DOHH2 (cell line): ENCODE measurements around the gene NDFIP2.

ENCODE experiments used
- H3F3A ChIP-seq: fragments of 200-600 bp; sonication (generic), shearing (Covaris generic); 2 replicates; pipeline ENCODE4 v1.6.0; 2016; ENCODE audit warnings: antibody characterized with exemption, mild to moderate bottlenecking; ENCODE audit not compliant: control insufficient read depth, insufficient read depth
- H3K27ac ChIP-seq: fragments of 200-600 bp; sonication (generic); 2 replicates; pipeline ENCODE4 v1.5.1; 2014; ENCODE audit warnings: low read depth, mild to moderate bottlenecking, low read length, moderate library complexity
- H3K27me3 ChIP-seq: fragments of 200-600 bp; sonication (generic); 2 replicates; pipeline ENCODE4 v1.6.1; 2014; ENCODE audit warnings: mild to moderate bottlenecking, low read length, mixed read lengths; ENCODE audit not compliant: control insufficient read depth
- H3K36me3 ChIP-seq: fragments of 200-600 bp; sonication (generic); 2 replicates; pipeline ENCODE4 v1.6.1; 2014; ENCODE audit warnings: mild to moderate bottlenecking, low read length, moderate library complexity, mixed read lengths; ENCODE audit not compliant: control insufficient read depth
- H3K4me1 ChIP-seq: fragments of 200-600 bp; sonication (generic); 2 replicates; pipeline ENCODE4 v1.6.1; 2014; ENCODE audit warnings: mild to moderate bottlenecking, low read length, mixed read lengths; ENCODE audit not compliant: control insufficient read depth
- H3K4me2 ChIP-seq: fragments of 200-600 bp; sonication (generic); 2 replicates; pipeline ENCODE4 v1.6.0; 2014; ENCODE audit warnings: mild to moderate bottlenecking, low read length, moderate library complexity
- H3K4me3 ChIP-seq: fragments of 200-600 bp; sonication (generic); 2 replicates; pipeline ENCODE4 v1.5.1; 2014; ENCODE audit warnings: mild to moderate bottlenecking, low read length, mixed read lengths
- H3K79me2 ChIP-seq: fragments of 200-600 bp; sonication (generic); 2 replicates; pipeline ENCODE4 v1.6.1; 2014; ENCODE audit warnings: mild to moderate bottlenecking, low read length, mixed read lengths; ENCODE audit not compliant: control insufficient read depth
- H3K9me2 ChIP-seq: fragments of 200-600 bp; sonication (generic); replicated peaks from 2 replicates; pipeline ENCODE4 v1.6.1; 2014; ENCODE audit warnings: mild to moderate bottlenecking, low read length, mixed read lengths; ENCODE audit not compliant: control insufficient read depth
- H3K9me3 ChIP-seq: fragments of 200-600 bp; sonication (generic); 2 replicates; pipeline ENCODE4 v1.6.1; 2014; ENCODE audit warnings: antibody characterized with exemption, low read length, mixed read lengths; ENCODE audit not compliant: control insufficient read depth, insufficient read depth
- H4K20me1 ChIP-seq: fragments of 200-600 bp; sonication (generic); 2 replicates; pipeline ENCODE4 v1.6.0; 2014; ENCODE audit warnings: low read depth, mild to moderate bottlenecking, antibody characterized with exemption, low read length, moderate library complexity; ENCODE audit not compliant: control insufficient read depth, insufficient read depth
- CTCF ChIP-seq: fragments of 200-600 bp; sonication (generic); IDR thresholded peaks from one replicate; pipeline ENCODE4 v1.5.1; 2014; ENCODE audit warnings: antibody characterized with exemption, mild to moderate bottlenecking, low read depth, low read length; ENCODE audit not compliant: poor library complexity, severe bottlenecking
- EZH2phosphoT487 ChIP-seq: fragments of 200-600 bp; sonication (generic); IDR thresholded peaks from 2 replicates; pipeline ENCODE4 v1.6.1; 2017; ENCODE audit warnings: borderline replicate concordance, mild to moderate bottlenecking, antibody characterized with exemption, low read length, moderate library complexity, mixed read lengths

The NDFIP2 gene

GRCh38 chr13:79451500-79451962 is 29.4 kb upstream of the NDFIP2 start:
- Histone ChIP-seq H3K9me3 (peaks cover 4% of the 10 kb centered on the region; the same call in 1 of the 2 replicates), H3K4me3 (no peak overlapping the region), H3K4me2 (no peak overlapping the region), H3K79me2 (no peaks in the 10 kb centered on the region), H3K36me3 (no peaks in the 10 kb centered on the region), H3K9me2 (no peaks in the 10 kb centered on the region), H3K27ac (no peak overlapping the region), H3K27me3 (peaks cover 16% of the 10 kb centered on the region), H4K20me1 (no peaks in the 10 kb centered on the region), H3K4me1 (peaks cover 18% of the 10 kb centered on the region), H3F3A (no peaks in the 10 kb centered on the region; the same call in 1 of the 2 replicates)
- no peak for TF ChIP-seq CTCF
- TF ChIP-seq EZH2phosphoT487 = no peak

- TF ChIP-seq CTCF = no peak
- no peak for TF ChIP-seq EZH2phosphoT487
- peaks cover 18% of the 10 kb centered on the region for H3K4me1 ChIP-seq
- no peaks in the 10 kb centered on the region for H3K9me2 ChIP-seq
- no peaks in the 10 kb centered on the region; the same call in 1 of the 2 replicates for H3F3A ChIP-seq
- no peak overlapping the region for H3K4me3 ChIP-seq
- H3K27me3 ChIP-seq = peaks cover 22% of the 10 kb centered on the region
- no peaks in the 10 kb centered on the region for H4K20me1 ChIP-seq
- no peak overlapping the region for H3K27ac ChIP-seq
- no peaks in the 10 kb centered on the region for H3K36me3 ChIP-seq
- H3K79me2 ChIP-seq = no peaks in the 10 kb centered on the region
- H3K9me3 ChIP-seq = peaks cover 4% of the 10 kb centered on the region; the same call in 1 of the 2 replicates
- H3K4me2 ChIP-seq = no peak overlapping the region
Measured at GRCh38 chr13:79452239-79452913, 28.6 kb upstream of the NDFIP2 start.

GRCh38 chr13:79455331-79455730 is 25.6 kb upstream of the NDFIP2 start:
- Histone ChIP-seq H3K27ac (no peak overlapping the region), H4K20me1 (no peaks in the 10 kb centered on the region), H3K4me2 (no peak overlapping the region), H3K79me2 (no peaks in the 10 kb centered on the region), H3F3A (no peaks in the 10 kb centered on the region), H3K9me2 (no peaks in the 10 kb centered on the region), H3K9me3 (no peaks in the 10 kb centered on the region), H3K4me3 (no peak overlapping the region), H3K36me3 (no peaks in the 10 kb centered on the region), H3K27me3 (peaks cover 22% of the 10 kb centered on the region), H3K4me1 (no peaks in the 10 kb centered on the region)
- TF ChIP-seq EZH2phosphoT487 (no peak), CTCF (no peak)
